Naive thymus-derived CD8-positive, alpha-beta T cell (primary cell): ENCODE measurements around the gene NOTCH1. TPM values are rescaled to one million over a fixed set of nuclear protein-coding genes. Genes with fewer than 3 reads are reported as not detected.

Experiments
- ATAC-seq, 2 donors: fragments of 150-1000 bp; cut with Tn5 transposase in 1 of 2; sonication (Bioruptor Pico), chemical (Tn5 transposase) in 1 of 2; 1 replicate in 1 of 2; 2 replicates in 1 of 2; pipeline ENCODE4 v1.10.0; 2021; ENCODE audit warnings: mild to moderate bottlenecking in 2 of 2, moderate library complexity in 2 of 2
- POLR2A ChIA-PET: fragments of 350-600 bp; sonication (Branson Sonifier 250); formaldehyde crosslinking; loops from one replicate; lab custom pipeline; 2021; ENCODE audit warnings: antibody characterized with exemption; lab: Charles Lee
- DNase-seq, 10 donors: peaks; one replicate each; pipeline versions ENCODE4 v3.0.0 to v3.0.0-alpha.2; 2020 to 2022
- H3K27ac Mint-ChIP-seq, 10 donors: one replicate each; pipeline ENCODE4 v1.8.0; 2020 to 2022; ENCODE audit warnings: mild to moderate bottlenecking in 10 of 10, mixed read lengths in 10 of 10, moderate library complexity in 4 of 10, inconsistent platforms in 1 of 10
- H3K27me3 Mint-ChIP-seq, 5 donors: one replicate each; pipeline ENCODE4 v1.8.0; 2021 to 2022; ENCODE audit warnings: mixed read lengths in 5 of 5
- H3K36me3 Mint-ChIP-seq, 3 donors: one replicate each; pipeline ENCODE4 v1.8.0; 2020 to 2022; ENCODE audit warnings: mixed read lengths in 3 of 3, mild to moderate bottlenecking in 2 of 3, inconsistent platforms in 1 of 3
- H3K4me1 Mint-ChIP-seq, 4 donors: one replicate each; pipeline ENCODE4 v1.8.0; 2021 to 2022; ENCODE audit warnings: mixed read lengths in 4 of 4
- H3K4me3 Mint-ChIP-seq, 10 donors: one replicate each; pipeline ENCODE4 v1.8.0; 2020 to 2022; ENCODE audit warnings: mild to moderate bottlenecking in 10 of 10, mixed read lengths in 10 of 10, moderate library complexity in 6 of 10, inconsistent platforms in 1 of 10
- H3K9me3 Mint-ChIP-seq, 9 donors: one replicate each; pipeline ENCODE4 v1.8.0; 2020 to 2022; ENCODE audit warnings: mixed read lengths in 9 of 9, mild to moderate bottlenecking in 3 of 9, inconsistent platforms in 1 of 9, moderate library complexity in 1 of 9
- polyA plus RNA-seq, 3 donors: library from polyadenylated mRNA; unstranded; fragments of 300-500 nt; fragmentation: Illumina TruSeq; gene quantifications; one replicate each; pipeline ENCODE4 v1.2.3, GENCODE V29; 2021
- total RNA-seq, 8 experiments: library from RNA in 2 of 8; stranded (reverse) in 2 of 8; gene quantifications; one replicate each; pipeline ENCODE4 v1.2.3 and lab custom pipeline; 2021 to 2026

NOTCH1 gene
- total and polyA plus RNA-seq, 5 experiments from 2014 or later: 1.3 to 84.3 (median 5.9) TPM

GRCh38 chr9:136474021-136474640 is 71.7 kb downstream of the NOTCH1 start:
- POLR2A ChIA-PET: no interaction called here
- Mint-ChIP-seq H3K9me3 (no peaks in the 10 kb centered on the region), H3K27me3 (no peaks in the 10 kb centered on the region), H3K36me3 (peaks cover 0 to 84% (median 11%) of the 10 kb centered on the region in 3 donors), H3K4me3 (no peak overlapping the region), H3K4me1 (peaks cover 6 to 22% (median 10%) of the 10 kb centered on the region in 4 donors), H3K27ac (peak overlapping the region in 1 of 10 donors; percentile 13)
- ATAC-seq: no peak
- DNase-seq: no peak

DNA sequence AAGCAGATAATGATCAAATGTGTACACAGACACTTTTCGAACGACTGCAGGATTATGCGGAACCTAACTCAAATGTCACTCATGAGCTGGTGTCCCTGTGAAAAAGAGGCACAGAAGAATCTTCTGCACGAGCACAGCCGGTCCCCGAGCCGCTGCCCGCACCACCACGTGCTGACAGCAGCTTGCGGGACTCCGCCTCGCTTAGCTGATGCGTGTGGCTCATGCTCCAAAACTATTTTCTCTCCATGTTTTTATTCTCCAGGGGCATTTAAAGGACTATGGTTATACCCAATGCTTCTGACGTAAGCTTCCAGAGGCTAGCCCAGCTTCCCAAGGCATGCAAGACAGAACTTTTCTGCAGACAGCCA is 72.5 kb downstream of the NOTCH1 start:
- DNase-seq: no peak
- no peak for ATAC-seq
- POLR2A ChIA-PET: no interaction called here
- H3K4me3 Mint-ChIP-seq: no peak overlapping the region
- peak overlapping the region in 1 of 10 donors; percentile 3 for H3K27ac Mint-ChIP-seq
- no peaks in the 10 kb centered on the region for H3K9me3 Mint-ChIP-seq
- H3K4me1 Mint-ChIP-seq: peaks cover 2 to 15% (median 5%) of the 10 kb centered on the region in 4 donors
- H3K36me3 Mint-ChIP-seq: peaks cover 0 to 84% (median 11%) of the 10 kb centered on the region in 3 donors
- H3K27me3 Mint-ChIP-seq: no peaks in the 10 kb centered on the region

DNA sequence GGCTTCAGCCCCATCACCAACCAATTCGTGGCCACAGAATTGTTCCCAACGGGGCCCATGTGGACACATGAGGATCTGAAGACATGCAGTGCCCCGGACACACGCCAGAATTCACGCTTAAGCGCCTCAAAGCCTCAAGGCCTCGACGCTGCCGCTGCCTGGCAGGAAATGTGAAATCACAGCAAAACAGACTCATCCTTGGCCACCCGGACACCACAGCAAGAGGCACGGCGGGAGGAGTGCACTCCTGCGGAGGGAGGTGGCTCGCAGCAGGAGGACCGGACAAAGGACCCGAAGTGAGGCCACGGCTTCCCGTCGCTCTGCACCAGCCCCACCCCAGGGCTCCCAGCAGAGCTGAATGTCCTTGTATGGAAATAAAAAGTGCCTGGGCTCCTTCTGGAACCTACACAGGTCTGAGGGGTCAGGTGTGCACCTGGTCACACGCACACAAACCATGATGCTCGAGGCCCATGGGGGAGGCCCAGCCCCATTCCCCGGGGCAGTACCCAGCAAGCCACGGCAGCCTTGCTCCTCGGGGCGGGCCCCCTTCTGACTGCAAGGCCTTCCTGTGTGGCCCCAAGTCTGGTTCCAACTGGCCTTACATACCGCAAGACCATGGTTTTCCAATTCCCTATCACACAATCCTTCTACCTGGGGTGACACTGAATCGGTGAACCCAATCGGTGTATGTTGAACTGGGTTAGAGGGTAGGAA is 73.1 kb downstream of the NOTCH1 start:
- Mint-ChIP-seq H3K4me3 (no peak overlapping the region), H3K36me3 (peaks cover 0 to 86% (median 11%) of the 10 kb centered on the region in 3 donors), H3K9me3 (no peaks in the 10 kb centered on the region), H3K27ac (peak overlapping the region in 1 of 10 donors; percentile 3), H3K4me1 (peaks cover 0 to 12% (median 2%) of the 10 kb centered on the region in 4 donors), H3K27me3 (no peaks in the 10 kb centered on the region)
- DNase-seq (no peak), ATAC-seq (no peak)
- POLR2A ChIA-PET: no interaction called here

GRCh38 chr9:136471802-136472487 is 73.9 kb downstream of the NOTCH1 start:
- Mint-ChIP-seq H3K36me3 (peaks cover 0 to 81% (median 11%) of the 10 kb centered on the region in 3 donors), H3K9me3 (no peaks in the 10 kb centered on the region), H3K27me3 (no peaks in the 10 kb centered on the region), H3K4me3 (no peak overlapping the region), H3K4me1 (peaks cover 0 to 8% (median 0%) of the 10 kb centered on the region in 4 donors), H3K27ac (no peak overlapping the region)
- POLR2A ChIA-PET: interaction anchor here (0.6 kb wide), 1 partner anchor 525 kb away, joined by 3 read pairs; no protein-coding TSS in a partner anchor
- ATAC-seq (no peak), DNase-seq (no peak)

GRCh38 chr9:136470792-136471469 is 74.9 kb downstream of the NOTCH1 start:
- H3K27ac Mint-ChIP-seq: peak overlapping the region in 2 of 10 donors; percentile 22 to 33
- no peaks in the 10 kb centered on the region for H3K27me3 Mint-ChIP-seq
- peaks cover 0 to 82% (median 13%) of the 10 kb centered on the region in 3 donors for H3K36me3 Mint-ChIP-seq
- no peak for ATAC-seq
- no peaks in the 10 kb centered on the region for H3K9me3 Mint-ChIP-seq
- peak in 1 of 10 donors; percentile 24 for DNase-seq
- no peak overlapping the region for H3K4me3 Mint-ChIP-seq
- POLR2A ChIA-PET: interaction anchor here (1.0 kb wide), 1 partner anchor 70 kb away, joined by 3 read pairs; no protein-coding TSS in a partner anchor
- peaks cover 0 to 8% (median 0%) of the 10 kb centered on the region in 4 donors for H3K4me1 Mint-ChIP-seq

DNA sequence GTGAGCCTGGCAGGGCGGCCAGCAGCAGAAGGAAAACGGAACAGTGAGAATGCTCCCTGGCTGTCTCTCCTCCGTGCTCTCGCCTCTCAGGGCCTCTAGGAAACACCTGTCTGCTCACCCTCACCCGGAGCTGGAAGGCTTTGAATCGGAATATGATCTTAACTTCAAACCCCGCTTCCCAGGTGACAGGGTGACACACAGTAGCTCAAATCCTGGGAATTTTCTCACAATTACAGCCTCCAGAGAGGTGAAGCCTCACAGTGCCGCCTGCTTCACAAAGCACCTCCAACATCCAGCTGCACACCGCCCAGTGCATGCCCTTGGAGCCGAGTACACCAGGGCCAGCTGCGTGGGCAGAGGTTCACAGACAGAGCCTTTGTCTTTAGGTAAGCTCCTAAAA is 75.5 kb downstream of the NOTCH1 start:
- no peaks in the 10 kb centered on the region for H3K9me3 Mint-ChIP-seq
- H3K4me1 Mint-ChIP-seq: peaks cover 0 to 8% (median 0%) of the 10 kb centered on the region in 4 donors
- ATAC-seq (no peak), DNase-seq (no peak)
- no peak overlapping the region for H3K4me3 Mint-ChIP-seq
- POLR2A ChIA-PET: interaction anchor here (1.0 kb wide), 1 partner anchor 69 kb away, joined by 3 read pairs; no protein-coding TSS in a partner anchor
- no peaks in the 10 kb centered on the region for H3K27me3 Mint-ChIP-seq
- H3K27ac Mint-ChIP-seq: peak overlapping the region in 1 of 10 donors; percentile 41
- H3K36me3 Mint-ChIP-seq: peaks cover 0 to 82% (median 14%) of the 10 kb centered on the region in 3 donors

GRCh38 chr9:136467766-136468165 is 78.1 kb downstream of the NOTCH1 start:
- H3K4me3 Mint-ChIP-seq: no peak overlapping the region
- H3K4me1 Mint-ChIP-seq: peaks cover 0 to 8% (median 0%) of the 10 kb centered on the region in 4 donors
- POLR2A ChIA-PET: no interaction called here
- ATAC-seq (no peak), DNase-seq (no peak)
- no peaks in the 10 kb centered on the region for H3K9me3 Mint-ChIP-seq
- H3K27ac Mint-ChIP-seq: no peak overlapping the region
- H3K36me3 Mint-ChIP-seq: peaks cover 0 to 83% (median 20%) of the 10 kb centered on the region in 3 donors
- no peaks in the 10 kb centered on the region for H3K27me3 Mint-ChIP-seq

DNA sequence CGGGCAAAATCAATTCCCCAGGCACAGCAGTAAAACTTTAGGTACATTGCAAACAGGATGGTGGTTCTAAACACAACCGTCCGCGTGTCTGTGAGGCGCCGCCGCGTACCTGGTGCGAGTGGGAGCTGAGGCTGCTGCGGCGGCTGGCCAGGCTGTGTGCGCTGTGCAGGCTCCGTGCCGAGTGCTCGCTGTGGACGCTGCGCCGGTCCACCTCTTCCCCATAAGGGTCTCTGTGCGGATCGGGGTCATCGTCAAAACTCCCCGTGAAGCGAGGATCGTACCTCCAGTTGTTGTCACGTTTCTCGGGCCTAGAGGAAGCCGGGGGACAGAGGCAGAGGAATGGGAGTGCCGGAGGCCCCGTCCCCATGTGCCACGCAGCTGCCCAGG is 79.7 kb downstream of the NOTCH1 start:
- Mint-ChIP-seq H3K27me3 (no peaks in the 10 kb centered on the region), H3K9me3 (no peaks in the 10 kb centered on the region), H3K4me3 (no peak overlapping the region), H3K4me1 (peaks cover 0 to 8% (median under 1%) of the 10 kb centered on the region in 4 donors), H3K36me3 (peaks cover 0 to 90% (median 18%) of the 10 kb centered on the region in 3 donors), H3K27ac (no peak overlapping the region)
- POLR2A ChIA-PET: no interaction called here
- DNase-seq: no peak
- ATAC-seq: no peak

- Mint-ChIP-seq H3K4me3 (no peak overlapping the region), H3K4me1 (peaks cover 0 to 8% (median under 1%) of the 10 kb centered on the region in 4 donors), H3K9me3 (no peaks in the 10 kb centered on the region), H3K27ac (peak overlapping the region in 2 of 10 donors; percentile 5 to 15), H3K36me3 (peaks cover 0 to 91% (median 18%) of the 10 kb centered on the region in 3 donors), H3K27me3 (no peaks in the 10 kb centered on the region)
- DNase-seq (no peak), ATAC-seq (no peak)
- POLR2A ChIA-PET: no interaction called here
These were observed 80.2 kb downstream of the NOTCH1 start for GRCh38 chr9:136465500-136466154.

- H3K36me3 Mint-ChIP-seq: peaks cover 0 to 89% (median 19%) of the 10 kb centered on the region in 3 donors
- H3K27me3 Mint-ChIP-seq: no peaks in the 10 kb centered on the region
- DNase-seq (no peak), ATAC-seq (no peak)
- H3K27ac Mint-ChIP-seq: no peak overlapping the region
- no peak overlapping the region for H3K4me3 Mint-ChIP-seq
- peaks cover 0 to 2% (median 0%) of the 10 kb centered on the region in 4 donors for H3K4me1 Mint-ChIP-seq
- no peaks in the 10 kb centered on the region for H3K9me3 Mint-ChIP-seq
- POLR2A ChIA-PET: no interaction called here
These were observed 81.6 kb downstream of the NOTCH1 start for GRCh38 chr9:136464241-136464640.

GRCh38 chr9:136463578-136463977 is 82.3 kb downstream of the NOTCH1 start:
- Mint-ChIP-seq H3K27me3 (no peaks in the 10 kb centered on the region), H3K9me3 (no peaks in the 10 kb centered on the region), H3K4me1 (peaks cover 0 to 2% (median 0%) of the 10 kb centered on the region in 4 donors), H3K4me3 (no peak overlapping the region), H3K36me3 (peaks cover 0 to 89% (median 25%) of the 10 kb centered on the region in 3 donors), H3K27ac (peak overlapping the region in 1 of 10 donors; percentile 40)
- DNase-seq (no peak), ATAC-seq (no peak)
- POLR2A ChIA-PET: no interaction called here

GRCh38 chr9:136462664-136463063 is 83.2 kb downstream of the NOTCH1 start:
- Mint-ChIP-seq H3K27ac (peak overlapping the region in 1 of 10 donors; percentile 51), H3K4me1 (peaks cover 0 to 2% (median 0%) of the 10 kb centered on the region in 4 donors), H3K9me3 (no peaks in the 10 kb centered on the region), H3K36me3 (peaks cover 0 to 91% (median 25%) of the 10 kb centered on the region in 3 donors), H3K27me3 (no peaks in the 10 kb centered on the region), H3K4me3 (no peak overlapping the region)
- POLR2A ChIA-PET: no interaction called here
- ATAC-seq (no peak), DNase-seq (no peak)
